Loucy (cell line): ENCODE measurements around the gene SSTR3.

Experiments used
- H2AFZ ChIP-seq: fragments of 200-600 bp; sonication (generic); 2 replicates; pipeline ENCODE4 v1.6.0; 2016; ENCODE audit warnings: antibody characterized with exemption, mild to moderate bottlenecking, low read length, moderate library complexity
- H3F3A ChIP-seq: fragments of 200-600 bp; 2 replicates; pipeline ENCODE4 v1.6.0; 2016; ENCODE audit warnings: antibody characterized with exemption, low read depth, mild to moderate bottlenecking
- H3K27me3 ChIP-seq: fragments of 200-600 bp; sonication (generic); 2 replicates; pipeline ENCODE4 v1.6.1; 2014; ENCODE audit warnings: low read length, mild to moderate bottlenecking; ENCODE audit not compliant: insufficient read depth, poor library complexity, severe bottlenecking
- H3K36me3 ChIP-seq: fragments of 200-600 bp; sonication (generic); 2 replicates; pipeline ENCODE4 v1.6.1; 2016; ENCODE audit warnings: low read length; ENCODE audit not compliant: insufficient read depth
- H3K4me1 ChIP-seq: fragments of 200-600 bp; sonication (generic); 2 replicates; pipeline ENCODE4 v1.5.1; 2014; ENCODE audit warnings: low read length, mild to moderate bottlenecking; ENCODE audit not compliant: insufficient read depth, poor library complexity, severe bottlenecking
- H3K4me2 ChIP-seq: fragments of 200-600 bp; sonication (generic); 2 replicates; pipeline ENCODE4 v1.6.0; 2014; ENCODE audit warnings: antibody characterized with exemption, low read length, low read depth, mild to moderate bottlenecking; ENCODE audit not compliant: poor library complexity, severe bottlenecking
- H3K4me3 ChIP-seq: fragments of 200-600 bp; sonication (generic); 2 replicates; pipeline ENCODE4 v1.5.1; 2014; ENCODE audit warnings: low read length, mild to moderate bottlenecking, mixed read lengths; ENCODE audit not compliant: poor library complexity, severe bottlenecking
- H3K79me2 ChIP-seq: fragments of 200-600 bp; sonication (generic); 2 replicates; pipeline ENCODE4 v1.6.1; 2014; ENCODE audit warnings: low read length; ENCODE audit not compliant: insufficient read depth
- H3K9ac ChIP-seq: fragments of 200-600 bp; sonication (generic); 2 replicates; pipeline ENCODE4 v1.6.0; 2014; ENCODE audit warnings: mild to moderate bottlenecking, low read depth, low read length, moderate library complexity; ENCODE audit not compliant: poor library complexity, severe bottlenecking
- H3K9me2 ChIP-seq: fragments of 200-600 bp; sonication (generic); replicated peaks from 2 replicates; pipeline ENCODE4 v1.6.1; 2016; ENCODE audit warnings: low read depth, low read length, mixed read lengths
- H3K9me3 ChIP-seq: fragments of 200-600 bp; sonication (generic); 2 replicates; pipeline ENCODE4 v1.6.1; 2014; ENCODE audit warnings: mild to moderate bottlenecking, antibody characterized with exemption, low read length, low read depth; ENCODE audit not compliant: insufficient read depth
- H4K20me1 ChIP-seq: fragments of 200-600 bp; sonication (generic); 2 replicates; pipeline ENCODE4 v1.6.0; 2014; ENCODE audit warnings: antibody characterized with exemption, low read length, mild to moderate bottlenecking; ENCODE audit not compliant: insufficient read depth, poor library complexity, severe bottlenecking
- EZH2phosphoT487 ChIP-seq: fragments of 200-600 bp; IDR thresholded peaks from 2 replicates; pipeline ENCODE4 v1.6.1; 2018; ENCODE audit warnings: antibody characterized with exemption, mild to moderate bottlenecking, moderate library complexity, borderline replicate concordance
- TF ChIP-seq, protein P1 (sequence below): fragments of 200-600 bp; sonication (generic); conservative IDR thresholded peaks from 2 replicates; pipeline ENCODE4 v1.5.1; 2014; ENCODE audit warnings: mild to moderate bottlenecking, antibody characterized with exemption, low read length

The SSTR3 gene

DNA sequence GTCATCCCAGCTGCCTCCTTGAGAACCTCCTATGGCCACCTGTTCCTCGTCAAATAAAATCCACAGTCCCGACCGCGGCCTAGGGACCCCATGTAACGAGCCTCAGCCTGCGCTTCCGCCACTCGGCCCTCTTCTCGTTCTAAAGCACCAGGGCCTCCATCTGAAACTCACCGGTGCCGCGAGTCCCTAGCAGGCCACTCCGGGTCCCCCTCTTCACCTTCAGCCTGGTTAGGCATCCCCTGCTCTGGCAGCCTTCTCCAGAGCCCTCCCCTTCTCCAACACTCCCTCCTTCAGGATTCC is 2.4 kb upstream of the SSTR3 start:
- Histone ChIP-seq H3K9ac (no peak overlapping the region), H3K9me2 (no peaks in the 10 kb centered on the region), H3K4me1 (peaks cover 20% of the 10 kb centered on the region), H3K79me2 (no peaks in the 10 kb centered on the region), H3K27me3 (no peaks in the 10 kb centered on the region), H3K9me3 (no peaks in the 10 kb centered on the region), H3K4me3 (no peak overlapping the region), H4K20me1 (no peaks in the 10 kb centered on the region), H3F3A (no peaks in the 10 kb centered on the region), H3K36me3 (no peaks in the 10 kb centered on the region), H2AFZ (no peak overlapping the region), H3K4me2 (no peak overlapping the region)
- no peak for TF ChIP-seq EZH2phosphoT487
- TF ChIP-seq, protein P1, sequence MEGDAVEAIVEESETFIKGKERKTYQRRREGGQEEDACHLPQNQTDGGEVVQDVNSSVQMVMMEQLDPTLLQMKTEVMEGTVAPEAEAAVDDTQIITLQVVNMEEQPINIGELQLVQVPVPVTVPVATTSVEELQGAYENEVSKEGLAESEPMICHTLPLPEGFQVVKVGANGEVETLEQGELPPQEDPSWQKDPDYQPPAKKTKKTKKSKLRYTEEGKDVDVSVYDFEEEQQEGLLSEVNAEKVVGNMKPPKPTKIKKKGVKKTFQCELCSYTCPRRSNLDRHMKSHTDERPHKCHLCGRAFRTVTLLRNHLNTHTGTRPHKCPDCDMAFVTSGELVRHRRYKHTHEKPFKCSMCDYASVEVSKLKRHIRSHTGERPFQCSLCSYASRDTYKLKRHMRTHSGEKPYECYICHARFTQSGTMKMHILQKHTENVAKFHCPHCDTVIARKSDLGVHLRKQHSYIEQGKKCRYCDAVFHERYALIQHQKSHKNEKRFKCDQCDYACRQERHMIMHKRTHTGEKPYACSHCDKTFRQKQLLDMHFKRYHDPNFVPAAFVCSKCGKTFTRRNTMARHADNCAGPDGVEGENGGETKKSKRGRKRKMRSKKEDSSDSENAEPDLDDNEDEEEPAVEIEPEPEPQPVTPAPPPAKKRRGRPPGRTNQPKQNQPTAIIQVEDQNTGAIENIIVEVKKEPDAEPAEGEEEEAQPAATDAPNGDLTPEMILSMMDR = no peak

DNA sequence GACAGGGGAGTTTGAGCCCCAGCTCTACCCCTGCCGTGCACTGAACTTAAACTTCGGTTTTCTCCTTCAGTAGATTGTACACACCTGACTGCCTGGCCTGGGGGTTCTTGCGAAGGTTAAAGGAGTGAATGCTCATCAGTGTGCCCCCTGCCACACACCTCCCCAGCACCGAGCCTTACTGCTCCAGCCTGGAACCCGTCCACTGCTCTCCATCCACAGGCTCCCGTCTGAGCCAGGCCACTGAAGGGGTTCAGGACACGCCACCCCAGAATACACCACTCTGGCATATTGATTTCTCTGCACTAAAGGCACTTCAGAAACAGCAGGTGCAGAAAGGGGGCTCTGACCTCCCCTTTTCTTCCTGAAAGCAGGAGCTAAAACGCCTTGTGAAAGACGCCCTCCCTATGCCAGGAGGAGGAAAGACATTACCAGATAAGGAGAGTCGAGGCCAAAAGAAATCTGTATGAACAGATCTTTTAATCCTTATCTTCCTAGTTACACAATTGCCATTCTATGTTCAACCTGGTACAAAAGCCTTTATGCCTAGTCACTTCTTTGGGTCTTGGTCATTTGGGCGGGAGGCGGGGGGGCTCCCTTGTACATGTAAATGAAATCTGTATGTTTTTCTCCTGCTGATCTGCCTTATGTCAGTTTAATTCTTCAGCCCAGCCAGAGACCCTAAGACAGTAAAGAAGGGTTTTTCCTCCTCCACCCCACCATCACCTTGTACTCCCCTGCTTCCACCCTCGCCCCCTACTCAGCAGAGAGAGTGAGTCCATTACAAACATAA is 1.9 kb upstream of the SSTR3 start:
- no peak for TF ChIP-seq EZH2phosphoT487
- TF ChIP-seq, protein P1 = no peak
- Histone ChIP-seq H3K4me2 (no peak overlapping the region), H3F3A (no peaks in the 10 kb centered on the region), H3K9me3 (no peaks in the 10 kb centered on the region), H3K27me3 (no peaks in the 10 kb centered on the region), H3K79me2 (no peaks in the 10 kb centered on the region), H2AFZ (no peak overlapping the region), H3K4me1 (peaks cover 14% of the 10 kb centered on the region), H3K9ac (no peak overlapping the region), H3K36me3 (no peaks in the 10 kb centered on the region), H3K4me3 (no peak overlapping the region), H4K20me1 (no peaks in the 10 kb centered on the region), H3K9me2 (no peaks in the 10 kb centered on the region)

DNA sequence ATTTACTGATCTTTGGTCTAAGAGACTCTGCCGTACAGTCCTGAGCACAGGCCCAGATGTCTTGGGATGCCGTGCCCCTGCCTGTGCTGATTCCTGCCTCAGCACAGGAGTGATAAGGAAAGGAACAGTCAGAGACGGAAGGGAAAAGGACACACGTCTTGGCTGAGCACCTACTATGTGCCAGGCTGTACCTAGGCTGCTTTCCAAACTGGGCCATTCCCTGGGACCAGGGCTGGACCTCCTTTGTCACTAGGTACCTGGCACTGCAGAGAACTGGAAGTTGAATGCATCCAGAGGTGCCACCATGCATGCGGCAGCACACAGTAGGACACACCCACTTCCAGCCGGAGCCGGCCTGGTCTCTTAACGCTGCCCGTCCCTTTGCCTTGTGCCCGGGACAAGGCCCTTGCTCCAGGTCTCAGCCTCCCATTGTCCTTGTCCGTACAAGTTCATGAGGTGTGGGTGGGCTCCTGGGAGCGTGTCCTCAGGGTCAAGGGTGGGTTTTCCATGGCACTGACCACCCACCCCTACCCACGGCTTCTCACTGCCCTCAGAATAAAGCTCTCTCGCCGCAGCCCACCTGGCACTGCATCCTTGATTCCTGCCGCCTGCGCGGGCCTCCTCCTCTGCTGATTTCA is 1.1 kb upstream of the SSTR3 start:
- Histone ChIP-seq H2AFZ (no peak overlapping the region), H3K27me3 (no peaks in the 10 kb centered on the region), H3K4me2 (no peak overlapping the region), H4K20me1 (no peaks in the 10 kb centered on the region), H3K4me3 (no peak overlapping the region), H3K4me1 (peaks cover 6% of the 10 kb centered on the region), H3F3A (no peaks in the 10 kb centered on the region), H3K36me3 (no peaks in the 10 kb centered on the region), H3K9ac (no peak overlapping the region), H3K9me2 (no peaks in the 10 kb centered on the region), H3K9me3 (no peaks in the 10 kb centered on the region), H3K79me2 (no peaks in the 10 kb centered on the region)
- TF ChIP-seq, protein P1 = no peak
- no peak for TF ChIP-seq EZH2phosphoT487
